Activated effector memory CD4-positive, alpha-beta T cell treated with Interleukin-2 at 50 U/mL for 16 hours (primary cell): ENCODE data around the gene GNPTG.

Source experiments
- DNase-seq: peaks from one replicate; pipeline ENCODE4 v3.0.0-alpha.2; 2020

GNPTG gene

GRCh38 chr16:1401758-1402154 lies 50.0 kb downstream of the GNPTG start:
- no peak for DNase-seq

GRCh38 chr16:1403036-1403435 lies 51.3 kb downstream of the GNPTG start:
- DNase-seq, result no peak

GRCh38 chr16:1403733-1404132 lies 52.0 kb downstream of the GNPTG start:
- DNase-seq, result no peak

GRCh38 chr16:1407753-1408152 lies 56.0 kb downstream of the GNPTG start:
- DNase-seq, result no peak

- DNase-seq, result peak; percentile 94
Measured at GRCh38 chr16:1408171-1408837, 56.6 kb downstream of the GNPTG start.

GRCh38 chr16:1412847-1413246 lies 61.1 kb downstream of the GNPTG start:
- no peak for DNase-seq
